ENCODE data around the gene KCNC3. TPM values are rescaled to one million over a fixed set of nuclear protein-coding genes. Genes with fewer than 3 reads are reported as not detected.

Gene KCNC3
- total RNA-seq, 3 donors from 2014 or later (not counting 1 experiment from before 2014, with no cell fraction given), result 0.57 to 3.2 (median 0.68) TPM

GRCh38 chr19:50290775-50291174 is 38.4 kb downstream of the KCNC3 start:
- Histone ChIP-seq H3K9me3 (ENCODE audit: control insufficient read depth, insufficient read depth, low read length) (peaks cover 6% of the 10 kb centered on the region), H3K27me3 (ENCODE audit: control insufficient read depth, insufficient read depth, low read length) (no peaks in the 10 kb centered on the region), H3K36me3 (ENCODE audit: control insufficient read depth, insufficient read depth, low read length) (no peaks in the 10 kb centered on the region), H3K4me3 (ENCODE audit: low read length) (no peak overlapping the region), H3K27ac (ENCODE audit: low read length) (no peak overlapping the region), H3K4me1 (ENCODE audit: control insufficient read depth, insufficient read depth, low read length) (no peaks in the 10 kb centered on the region)
- no peak for ATAC-seq
- peaks cover 2 to 6% of the 10 kb centered on the region in 2 donors for H3K9me3 Mint-ChIP-seq
- no peak for DNase-seq
- 76% methylated on average over 15 of the region's 15 CpGs for WGBS (ENCODE audit: insufficient coverage)
- H3K4me3 Mint-ChIP-seq, result no peak overlapping the region
- no peaks in the 10 kb centered on the region for H3K36me3 Mint-ChIP-seq
- no peak overlapping the region for H3K27ac Mint-ChIP-seq
- TF ChIP-seq, protein P1, sequence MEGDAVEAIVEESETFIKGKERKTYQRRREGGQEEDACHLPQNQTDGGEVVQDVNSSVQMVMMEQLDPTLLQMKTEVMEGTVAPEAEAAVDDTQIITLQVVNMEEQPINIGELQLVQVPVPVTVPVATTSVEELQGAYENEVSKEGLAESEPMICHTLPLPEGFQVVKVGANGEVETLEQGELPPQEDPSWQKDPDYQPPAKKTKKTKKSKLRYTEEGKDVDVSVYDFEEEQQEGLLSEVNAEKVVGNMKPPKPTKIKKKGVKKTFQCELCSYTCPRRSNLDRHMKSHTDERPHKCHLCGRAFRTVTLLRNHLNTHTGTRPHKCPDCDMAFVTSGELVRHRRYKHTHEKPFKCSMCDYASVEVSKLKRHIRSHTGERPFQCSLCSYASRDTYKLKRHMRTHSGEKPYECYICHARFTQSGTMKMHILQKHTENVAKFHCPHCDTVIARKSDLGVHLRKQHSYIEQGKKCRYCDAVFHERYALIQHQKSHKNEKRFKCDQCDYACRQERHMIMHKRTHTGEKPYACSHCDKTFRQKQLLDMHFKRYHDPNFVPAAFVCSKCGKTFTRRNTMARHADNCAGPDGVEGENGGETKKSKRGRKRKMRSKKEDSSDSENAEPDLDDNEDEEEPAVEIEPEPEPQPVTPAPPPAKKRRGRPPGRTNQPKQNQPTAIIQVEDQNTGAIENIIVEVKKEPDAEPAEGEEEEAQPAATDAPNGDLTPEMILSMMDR (IDR thresholded peaks at IDR 0.05), result no peak
- H3K4me1 Mint-ChIP-seq, result no peaks in the 10 kb centered on the region
- H3K27me3 Mint-ChIP-seq (ENCODE audit: low read depth in 2 of 2), result peaks cover 10 to 15% of the 10 kb centered on the region in 2 donors
- intact Hi-C loops (cut with micrococcal nuclease), result no loop called here

GRCh38 chr19:50290011-50290410 is 39.2 kb downstream of the KCNC3 start:
- ATAC-seq (no peak), DNase-seq (no peak)
- Mint-ChIP-seq H3K4me1 (no peaks in the 10 kb centered on the region), H3K9me3 (peaks cover 2 to 9% of the 10 kb centered on the region in 2 donors), H3K27ac (no peak overlapping the region), H3K4me3 (no peak overlapping the region), H3K27me3 (ENCODE audit: low read depth in 2 of 2) (peaks cover 12 to 17% of the 10 kb centered on the region in 2 donors), H3K36me3 (no peaks in the 10 kb centered on the region)
- peaks cover 6% of the 10 kb centered on the region for H3K9me3 ChIP-seq (ENCODE audit: control insufficient read depth, insufficient read depth, low read length)
- WGBS (ENCODE audit: insufficient coverage), result 82% methylated on average over 4 of the region's 6 CpGs
- H3K27me3 ChIP-seq (ENCODE audit: control insufficient read depth, insufficient read depth, low read length), result no peaks in the 10 kb centered on the region
- no peak overlapping the region for H3K27ac ChIP-seq (ENCODE audit: low read length)
- H3K4me3 ChIP-seq (ENCODE audit: low read length), result no peak overlapping the region
- no peaks in the 10 kb centered on the region for H3K36me3 ChIP-seq (ENCODE audit: control insufficient read depth, insufficient read depth, low read length)
- H3K4me1 ChIP-seq (ENCODE audit: control insufficient read depth, insufficient read depth, low read length), result no peaks in the 10 kb centered on the region
- TF ChIP-seq, protein P1 (IDR thresholded peaks at IDR 0.05), result no peak
- intact Hi-C loops (cut with micrococcal nuclease), result no loop called here

- Mint-ChIP-seq H3K4me3 (no peak overlapping the region), H3K27me3 (ENCODE audit: low read depth in 2 of 2) (peaks cover 11 to 17% of the 10 kb centered on the region in 2 donors), H3K27ac (no peak overlapping the region), H3K4me1 (no peaks in the 10 kb centered on the region), H3K36me3 (no peaks in the 10 kb centered on the region), H3K9me3 (peaks cover 2 to 9% of the 10 kb centered on the region in 2 donors)
- H3K4me1 ChIP-seq (ENCODE audit: control insufficient read depth, insufficient read depth, low read length), result no peaks in the 10 kb centered on the region
- no peak overlapping the region for H3K27ac ChIP-seq (ENCODE audit: low read length)
- intact Hi-C loops (cut with micrococcal nuclease), result no loop called here
- H3K36me3 ChIP-seq (ENCODE audit: control insufficient read depth, insufficient read depth, low read length), result no peaks in the 10 kb centered on the region
- ATAC-seq (no peak), DNase-seq (no peak)
- WGBS (ENCODE audit: insufficient coverage), result 88% methylated on average over 5 of the region's 5 CpGs
- no peak overlapping the region for H3K4me3 ChIP-seq (ENCODE audit: low read length)
- H3K9me3 ChIP-seq (ENCODE audit: control insufficient read depth, insufficient read depth, low read length), result peaks cover 6% of the 10 kb centered on the region
- TF ChIP-seq, protein P1 (IDR thresholded peaks at IDR 0.05), result no peak
- no peaks in the 10 kb centered on the region for H3K27me3 ChIP-seq (ENCODE audit: control insufficient read depth, insufficient read depth, low read length)
Measured at GRCh38 chr19:50288954-50289353, 40.2 kb downstream of the KCNC3 start.

- no peak for DNase-seq
- WGBS (ENCODE audit: insufficient coverage), result 100% methylated on average over 1 of the region's 2 CpGs
- no peaks in the 10 kb centered on the region for H3K27me3 ChIP-seq (ENCODE audit: control insufficient read depth, insufficient read depth, low read length)
Measured at GRCh38 chr19:50287331-50287730, 41.8 kb downstream of the KCNC3 start.

More at GRCh38 chr19:50287331-50287730, 41.8 kb downstream of the KCNC3 start:
- intact Hi-C loops (cut with micrococcal nuclease), result no loop called here
- Mint-ChIP-seq H3K27me3 (ENCODE audit: low read depth in 2 of 2) (peaks cover 5 to 10% of the 10 kb centered on the region in 2 donors), H3K36me3 (no peaks in the 10 kb centered on the region), H3K9me3 (peaks cover 2 to 9% of the 10 kb centered on the region in 2 donors), H3K4me3 (no peak overlapping the region), H3K4me1 (no peaks in the 10 kb centered on the region), H3K27ac (no peak overlapping the region)
- no peaks in the 10 kb centered on the region for H3K4me1 ChIP-seq (ENCODE audit: control insufficient read depth, insufficient read depth, low read length)
- H3K4me3 ChIP-seq (ENCODE audit: low read length), result no peak overlapping the region
- H3K9me3 ChIP-seq (ENCODE audit: control insufficient read depth, insufficient read depth, low read length), result peaks cover 6% of the 10 kb centered on the region
- ATAC-seq, result no peak
- TF ChIP-seq, protein P1 (IDR thresholded peaks at IDR 0.05), result no peak
- H3K27ac ChIP-seq (ENCODE audit: low read length), result no peak overlapping the region
- H3K36me3 ChIP-seq (ENCODE audit: control insufficient read depth, insufficient read depth, low read length), result no peaks in the 10 kb centered on the region
